ENCODE data around the gene BPIFB3. TPM values are rescaled to one million over a fixed set of nuclear protein-coding genes. Genes with fewer than 3 reads are reported as not detected.

The BPIFB3 gene
- total RNA-seq, 5 donors from 2014 or later (not counting 1 experiment from before 2014, with no cell fraction given): not detected

GRCh38 chr20:33031531-33031930, 22.2 kb upstream of the BPIFB3 start, which contains the start of gene BPIFB6:
Gene BPIFB6 (plus strand): TSS chr20:33031648. CDS start chr20:33031648, 0 bp downstream.
- no peak for DNase-seq
- no peaks in the 10 kb centered on the region for H3K4me1 Mint-ChIP-seq

GRCh38 chr20:33032555-33032954, 21.1 kb upstream of the BPIFB3 start:
- H3K27ac ChIP-seq (ENCODE audit: low read length): no peak overlapping the region
- H3K9me3 ChIP-seq: no peaks in the 10 kb centered on the region
- Mint-ChIP-seq H3K4me1 (no peaks in the 10 kb centered on the region), H3K27me3 (no peaks in the 10 kb centered on the region), H3K27ac (no peak overlapping the region), H3K36me3 (peaks cover 5% of the 10 kb centered on the region), H3K4me3 (no peak overlapping the region), H3K9me3 (peaks cover 3 to 8% (median 7%) of the 10 kb centered on the region in 3 donors)
- no peaks in the 10 kb centered on the region for H3K36me3 ChIP-seq (ENCODE audit: control insufficient read depth in 2 of 2, extremely low read depth in 1 of 2, insufficient read depth in 1 of 2, low read length in 1 of 2)
- ATAC-seq (replicated peaks in 1 of 4) (no peak), DNase-seq (no peak)
- no peaks in the 10 kb centered on the region for H3K4me1 ChIP-seq (ENCODE audit: control insufficient read depth in 1 of 2, extremely low read depth in 1 of 2, insufficient read depth in 2 of 2, low read length in 2 of 2)
- H3K4me3 ChIP-seq (ENCODE audit: control insufficient read depth in 1 of 2, extremely low read depth in 1 of 2, low read length in 1 of 2): no peak overlapping the region
- H3K27me3 ChIP-seq (replicated peaks in 1 of 2; ENCODE audit: control insufficient read depth in 2 of 2, extremely low read depth in 1 of 2, insufficient read depth in 2 of 2, low read length in 1 of 2): peaks cover 0 to 5% of the 10 kb centered on the region in 2 experiments
- WGBS (ENCODE audit: insufficient coverage): 91% methylated on average over 4 of the region's 6 CpGs
- POLR2A ChIA-PET: no interaction called here
- CTCF ChIA-PET: no interaction called here

More at GRCh38 chr20:33031531-33031930, 22.2 kb upstream of the BPIFB3 start, which contains the start of gene BPIFB6:
- H3K27me3 Mint-ChIP-seq: no peaks in the 10 kb centered on the region
- no peaks in the 10 kb centered on the region for H3K36me3 ChIP-seq (ENCODE audit: control insufficient read depth in 2 of 2, extremely low read depth in 1 of 2, insufficient read depth in 1 of 2, low read length in 1 of 2)
- WGBS (ENCODE audit: insufficient coverage): 98% methylated on average over 8 of the region's 10 CpGs
- no peaks in the 10 kb centered on the region for H3K9me3 ChIP-seq
- ChIA-PET POLR2A (no interaction called here), CTCF (no interaction called here)
- peaks cover 0 to 5% of the 10 kb centered on the region in 2 experiments for H3K27me3 ChIP-seq (replicated peaks in 1 of 2; ENCODE audit: control insufficient read depth in 2 of 2, extremely low read depth in 1 of 2, insufficient read depth in 2 of 2, low read length in 1 of 2)
- H3K4me1 ChIP-seq (ENCODE audit: control insufficient read depth in 1 of 2, extremely low read depth in 1 of 2, insufficient read depth in 2 of 2, low read length in 2 of 2): no peaks in the 10 kb centered on the region
- peaks cover 5% of the 10 kb centered on the region for H3K36me3 Mint-ChIP-seq
- H3K4me3 ChIP-seq (ENCODE audit: control insufficient read depth in 1 of 2, extremely low read depth in 1 of 2, low read length in 1 of 2): no peak within 1 kb of the TSS
- peaks cover 3 to 8% (median 7%) of the 10 kb centered on the region in 3 donors for H3K9me3 Mint-ChIP-seq
- H3K27ac Mint-ChIP-seq: no peak within 1 kb of the TSS
- no peak within 1 kb of the TSS for H3K4me3 Mint-ChIP-seq
- ATAC-seq (replicated peaks in 1 of 4): no peak
- H3K27ac ChIP-seq (ENCODE audit: low read length): no peak within 1 kb of the TSS

- H3K27me3 ChIP-seq (replicated peaks in 1 of 2; ENCODE audit: control insufficient read depth in 2 of 2, extremely low read depth in 1 of 2, insufficient read depth in 2 of 2, low read length in 1 of 2): peaks cover 0 to 5% of the 10 kb centered on the region in 2 experiments
- H3K36me3 ChIP-seq (ENCODE audit: control insufficient read depth in 2 of 2, extremely low read depth in 1 of 2, insufficient read depth in 1 of 2, low read length in 1 of 2): no peaks in the 10 kb centered on the region
- CTCF ChIA-PET: no interaction called here
- no peaks in the 10 kb centered on the region for H3K4me1 Mint-ChIP-seq
- peaks cover 5% of the 10 kb centered on the region for H3K36me3 Mint-ChIP-seq
- H3K4me3 ChIP-seq (ENCODE audit: control insufficient read depth in 1 of 2, extremely low read depth in 1 of 2, low read length in 1 of 2): no peak overlapping the region
- no peak overlapping the region for H3K27ac Mint-ChIP-seq
- POLR2A ChIA-PET: no interaction called here
- H3K27ac ChIP-seq (ENCODE audit: low read length): no peak overlapping the region
- H3K4me1 ChIP-seq (ENCODE audit: control insufficient read depth in 1 of 2, extremely low read depth in 1 of 2, insufficient read depth in 2 of 2, low read length in 2 of 2): no peaks in the 10 kb centered on the region
- 89% methylated on average over 3 of the region's 5 CpGs for WGBS (ENCODE audit: insufficient coverage)
- DNase-seq (no peak), ATAC-seq (replicated peaks in 1 of 4) (no peak)
- H3K9me3 ChIP-seq: no peaks in the 10 kb centered on the region
- H3K27me3 Mint-ChIP-seq: no peaks in the 10 kb centered on the region
- H3K9me3 Mint-ChIP-seq: peaks cover 7 to 10% (median 8%) of the 10 kb centered on the region in 3 donors
- H3K4me3 Mint-ChIP-seq: no peak overlapping the region
Measured at GRCh38 chr20:33033381-33033780, 20.3 kb upstream of the BPIFB3 start.

- Mint-ChIP-seq H3K4me1 (no peaks in the 10 kb centered on the region), H3K9me3 (peaks cover 7 to 10% (median 8%) of the 10 kb centered on the region in 3 donors), H3K36me3 (peaks cover 5% of the 10 kb centered on the region), H3K27me3 (no peaks in the 10 kb centered on the region), H3K27ac (no peak overlapping the region), H3K4me3 (no peak overlapping the region)
- H3K27me3 ChIP-seq (replicated peaks in 1 of 2; ENCODE audit: control insufficient read depth in 2 of 2, extremely low read depth in 1 of 2, insufficient read depth in 2 of 2, low read length in 1 of 2): peaks cover 0 to 5% of the 10 kb centered on the region in 2 experiments
- no CpG with 5 or more reads among the region's 5 CpGs for WGBS (ENCODE audit: insufficient coverage)
- POLR2A ChIA-PET: no interaction called here
- H3K4me3 ChIP-seq (ENCODE audit: control insufficient read depth in 1 of 2, extremely low read depth in 1 of 2, low read length in 1 of 2): no peak overlapping the region
- H3K4me1 ChIP-seq (ENCODE audit: control insufficient read depth in 1 of 2, extremely low read depth in 1 of 2, insufficient read depth in 2 of 2, low read length in 2 of 2): no peaks in the 10 kb centered on the region
- no peaks in the 10 kb centered on the region for H3K36me3 ChIP-seq (ENCODE audit: control insufficient read depth in 2 of 2, extremely low read depth in 1 of 2, insufficient read depth in 1 of 2, low read length in 1 of 2)
- CTCF ChIA-PET: no interaction called here
- H3K27ac ChIP-seq (ENCODE audit: low read length): no peak overlapping the region
- no peaks in the 10 kb centered on the region for H3K9me3 ChIP-seq
- ATAC-seq (replicated peaks in 1 of 4): no peak
- no peak for DNase-seq
Measured at GRCh38 chr20:33034115-33034514, 19.6 kb upstream of the BPIFB3 start.

- DNase-seq (no peak), ATAC-seq (replicated peaks in 1 of 4) (no peak)
- ChIA-PET CTCF (no interaction called here), POLR2A (no interaction called here)
- H3K36me3 Mint-ChIP-seq: peaks cover 5% of the 10 kb centered on the region
- WGBS (ENCODE audit: insufficient coverage): 73% methylated on average over 4 of the region's 6 CpGs
- no peak overlapping the region for H3K4me3 ChIP-seq (ENCODE audit: control insufficient read depth in 1 of 2, extremely low read depth in 1 of 2, low read length in 1 of 2)
- H3K4me1 ChIP-seq (ENCODE audit: control insufficient read depth in 1 of 2, extremely low read depth in 1 of 2, insufficient read depth in 2 of 2, low read length in 2 of 2): no peaks in the 10 kb centered on the region
- no peak overlapping the region for H3K27ac ChIP-seq (ENCODE audit: low read length)
- no peak overlapping the region for H3K4me3 Mint-ChIP-seq
- H3K36me3 ChIP-seq (ENCODE audit: control insufficient read depth in 2 of 2, extremely low read depth in 1 of 2, insufficient read depth in 1 of 2, low read length in 1 of 2): no peaks in the 10 kb centered on the region
- H3K9me3 Mint-ChIP-seq: peaks cover 7 to 10% (median 8%) of the 10 kb centered on the region in 3 donors
- H3K9me3 ChIP-seq: no peaks in the 10 kb centered on the region
- H3K27me3 Mint-ChIP-seq: no peaks in the 10 kb centered on the region
- no peaks in the 10 kb centered on the region for H3K4me1 Mint-ChIP-seq
- peaks cover 0 to 5% of the 10 kb centered on the region in 2 experiments for H3K27me3 ChIP-seq (replicated peaks in 1 of 2; ENCODE audit: control insufficient read depth in 2 of 2, extremely low read depth in 1 of 2, insufficient read depth in 2 of 2, low read length in 1 of 2)
- H3K27ac Mint-ChIP-seq: no peak overlapping the region
Measured at GRCh38 chr20:33034901-33035492, 18.7 kb upstream of the BPIFB3 start.

- CTCF ChIA-PET: no interaction called here
- Histone ChIP-seq H3K27me3 (replicated peaks in 1 of 2; ENCODE audit: control insufficient read depth in 2 of 2, extremely low read depth in 1 of 2, insufficient read depth in 2 of 2, low read length in 1 of 2) (peaks cover 0 to 4% of the 10 kb centered on the region in 2 experiments), H3K27ac (ENCODE audit: low read length) (no peak overlapping the region), H3K4me1 (ENCODE audit: control insufficient read depth in 1 of 2, extremely low read depth in 1 of 2, insufficient read depth in 2 of 2, low read length in 2 of 2) (no peaks in the 10 kb centered on the region), H3K9me3 (no peaks in the 10 kb centered on the region), H3K36me3 (ENCODE audit: control insufficient read depth in 2 of 2, extremely low read depth in 1 of 2, insufficient read depth in 1 of 2, low read length in 1 of 2) (no peaks in the 10 kb centered on the region), H3K4me3 (ENCODE audit: control insufficient read depth in 1 of 2, extremely low read depth in 1 of 2, low read length in 1 of 2) (no peak overlapping the region)
- Mint-ChIP-seq H3K9me3 (peaks cover 7 to 10% (median 8%) of the 10 kb centered on the region in 3 donors), H3K36me3 (peaks cover 5% of the 10 kb centered on the region), H3K27me3 (no peaks in the 10 kb centered on the region), H3K4me3 (no peak overlapping the region), H3K27ac (no peak overlapping the region), H3K4me1 (no peaks in the 10 kb centered on the region)
- DNase-seq: no peak
- no peak for ATAC-seq (replicated peaks in 1 of 4)
- 72% methylated on average over 5 of the region's 5 CpGs for WGBS (ENCODE audit: insufficient coverage)
- POLR2A ChIA-PET: no interaction called here
Measured at GRCh38 chr20:33037456-33037855, 16.2 kb upstream of the BPIFB3 start.

All from T-cell (primary cell).